A673 (cell line): Measurements from ENCODE around the gene EGFL6. TPM values are rescaled to one million over a fixed set of nuclear protein-coding genes. Genes with fewer than 3 reads are reported as not detected.

Experiments used
- BruUV-seq: library from RNA; stranded (reverse); fragments of 400-500 nt; replicated peaks from 2 replicates; lab custom pipeline; 2021; lab: Mats Ljungman, UMichigan
- CTCF ChIA-PET: fragments of 300-600 bp; sonication (Branson Sonifier 250); formaldehyde crosslinking; loops from one replicate; lab custom pipeline; 2022; ENCODE audit warnings: antibody characterized with exemption; lab: Charles Lee
- POLR2A ChIA-PET: fragments of 300-600 bp; sonication (Branson Sonifier 250); formaldehyde crosslinking; loops from one replicate; lab custom pipeline; 2022; ENCODE audit warnings: antibody characterized with exemption; ENCODE audit not compliant: low non-redundant PET; lab: Charles Lee
- DNase-seq: peaks from one replicate; pipeline ENCODE4 v3.0.0-alpha.2; 2015; ENCODE audit warnings: low spot score
- H3K27ac ChIP-seq: fragments of 200-600 bp; sonication (generic); 2 replicates; pipeline ENCODE4 v1.5.1; 2016; ENCODE audit warnings: mixed run types, low read depth, mild to moderate bottlenecking, mixed read lengths, antibody characterized with exemption, low read length; ENCODE audit not compliant: poor library complexity, severe bottlenecking
- H3K27me3 ChIP-seq: fragments of 200-600 bp; sonication (generic); replicated peaks from 2 replicates; pipeline ENCODE4 v1.6.1; 2017; ENCODE audit warnings: mixed run types, low read depth, mild to moderate bottlenecking, mixed read lengths, antibody characterized with exemption, low read length; ENCODE audit not compliant: insufficient read depth, poor library complexity
- H3K36me3 ChIP-seq: fragments of 200-600 bp; sonication (generic); 2 replicates; pipeline ENCODE4 v1.6.1; 2016; ENCODE audit warnings: mixed run types, mild to moderate bottlenecking, mixed read lengths, antibody characterized with exemption, low read length; ENCODE audit not compliant: insufficient read depth, poor library complexity, severe bottlenecking
- H3K4me1 ChIP-seq: fragments of 200-600 bp; sonication (generic); 2 replicates; pipeline ENCODE4 v1.6.1; 2017; ENCODE audit warnings: mixed run types, mild to moderate bottlenecking, mixed read lengths, antibody characterized with exemption, low read length; ENCODE audit not compliant: insufficient read depth, poor library complexity, severe bottlenecking
- H3K4me3 ChIP-seq: fragments of 200-600 bp; sonication (generic); 2 replicates; pipeline ENCODE4 v1.5.1; 2016; ENCODE audit warnings: low read depth, mixed run types, mild to moderate bottlenecking, mixed read lengths, low read length; ENCODE audit not compliant: poor library complexity, severe bottlenecking
- H3K9me3 ChIP-seq: fragments of 200-600 bp; sonication (generic); 2 replicates; pipeline ENCODE4 v1.6.1; 2016; ENCODE audit warnings: mixed run types, low read depth, mild to moderate bottlenecking, mixed read lengths, antibody characterized with exemption, low read length; ENCODE audit not compliant: poor library complexity, severe bottlenecking
- EZH2 ChIP-seq: fragments of 200-600 bp; sonication (generic); IDR thresholded peaks from 2 replicates; pipeline ENCODE4 v1.6.1; 2017; ENCODE audit warnings: borderline replicate concordance, low read depth, mild to moderate bottlenecking, mixed read lengths, antibody characterized with exemption, low read length; ENCODE audit not compliant: poor library complexity, severe bottlenecking
- intact Hi-C: fragments of 100-400 bp; cut with micrococcal nuclease; formaldehyde crosslinking; loops from one replicate; pipeline ENCODE4 v1.10.0; 2022; ENCODE audit not compliant: unreplicated experiment
- total RNA-seq: library from RNA; stranded (reverse); gene quantifications from 2 replicates; pipeline ENCODE4 v1.2.3, GENCODE V29; 2021
- TF ChIP-seq, protein P1 (sequence below): fragments of 300-800, 200-600 bp; sonication (generic); conservative IDR thresholded peaks from 2 replicates; pipeline ENCODE4 v1.5.1; 2017; ENCODE audit warnings: low read depth, mild to moderate bottlenecking, antibody characterized with exemption, low read length, moderate library complexity, mixed read lengths

EGFL6 gene
- total RNA-seq, 1 experiment from 2014 or later: not detected

DNA sequence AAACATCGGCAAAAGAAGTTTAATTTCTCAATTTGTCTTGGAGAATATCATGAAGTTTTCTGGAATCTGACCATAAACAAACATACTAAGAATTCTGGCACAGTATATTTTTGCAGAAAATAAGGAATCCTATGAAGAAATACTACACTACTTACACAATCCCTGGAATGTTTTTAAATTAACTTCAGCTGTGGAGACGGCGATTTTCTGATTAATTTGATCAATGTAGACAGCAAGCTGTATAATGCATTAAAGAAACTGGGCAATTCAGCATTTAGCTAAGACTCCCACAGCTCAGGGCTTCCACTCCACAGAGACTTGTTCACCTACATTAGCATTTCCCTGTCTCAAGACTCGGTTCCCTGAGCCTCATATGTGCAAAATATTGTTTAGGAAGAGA lies 12.2 kb downstream of the EGFL6 start:
- DNase-seq: no peak
- no peak overlapping the region for H3K4me3 ChIP-seq
- no peaks in the 10 kb centered on the region for H3K36me3 ChIP-seq
- intact Hi-C loops: no loop called here
- H3K27ac ChIP-seq: no peak overlapping the region
- no peaks in the 10 kb centered on the region for H3K4me1 ChIP-seq
- ChIA-PET CTCF (no interaction called here), POLR2A (no interaction called here)
- H3K9me3 ChIP-seq: no peaks in the 10 kb centered on the region
- no peaks in the 10 kb centered on the region for H3K27me3 ChIP-seq
- no peak for TF ChIP-seq EZH2
- BruUV-seq: no TSS peak

DNA sequence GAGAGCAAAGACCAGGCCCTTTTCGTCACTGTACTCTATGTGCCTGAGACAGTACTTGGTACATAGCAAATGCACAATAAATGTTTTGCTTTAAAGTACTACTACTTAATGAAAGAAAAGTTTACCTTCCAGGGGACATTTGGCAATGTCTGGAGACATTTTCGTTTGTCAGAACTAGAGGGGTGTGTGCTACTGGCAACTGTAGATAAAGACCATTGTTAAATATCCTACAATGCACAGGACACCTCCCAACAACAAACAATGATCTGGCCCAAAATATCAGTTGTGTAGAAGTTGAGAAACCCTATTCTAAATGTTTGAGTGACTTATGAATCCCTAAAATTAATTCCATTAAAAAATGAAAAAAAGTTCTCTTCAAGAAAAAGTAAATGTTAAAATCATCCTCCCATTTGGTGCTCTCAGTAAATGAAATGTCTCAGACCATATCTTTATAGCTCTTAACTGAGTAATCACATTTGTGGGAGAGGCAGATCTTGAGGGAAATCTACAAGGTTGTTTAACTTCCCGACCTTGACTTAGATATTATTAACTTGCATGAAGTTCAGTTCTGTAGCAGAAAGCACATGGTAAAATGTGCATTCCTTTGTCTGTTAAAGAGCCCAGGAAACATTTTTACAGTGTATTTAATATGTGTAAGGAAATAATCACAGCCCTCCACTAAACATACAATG lies 18.5 kb downstream of the EGFL6 start:
- peaks cover 5% of the 10 kb centered on the region for H3K27me3 ChIP-seq
- TF ChIP-seq, protein P1, sequence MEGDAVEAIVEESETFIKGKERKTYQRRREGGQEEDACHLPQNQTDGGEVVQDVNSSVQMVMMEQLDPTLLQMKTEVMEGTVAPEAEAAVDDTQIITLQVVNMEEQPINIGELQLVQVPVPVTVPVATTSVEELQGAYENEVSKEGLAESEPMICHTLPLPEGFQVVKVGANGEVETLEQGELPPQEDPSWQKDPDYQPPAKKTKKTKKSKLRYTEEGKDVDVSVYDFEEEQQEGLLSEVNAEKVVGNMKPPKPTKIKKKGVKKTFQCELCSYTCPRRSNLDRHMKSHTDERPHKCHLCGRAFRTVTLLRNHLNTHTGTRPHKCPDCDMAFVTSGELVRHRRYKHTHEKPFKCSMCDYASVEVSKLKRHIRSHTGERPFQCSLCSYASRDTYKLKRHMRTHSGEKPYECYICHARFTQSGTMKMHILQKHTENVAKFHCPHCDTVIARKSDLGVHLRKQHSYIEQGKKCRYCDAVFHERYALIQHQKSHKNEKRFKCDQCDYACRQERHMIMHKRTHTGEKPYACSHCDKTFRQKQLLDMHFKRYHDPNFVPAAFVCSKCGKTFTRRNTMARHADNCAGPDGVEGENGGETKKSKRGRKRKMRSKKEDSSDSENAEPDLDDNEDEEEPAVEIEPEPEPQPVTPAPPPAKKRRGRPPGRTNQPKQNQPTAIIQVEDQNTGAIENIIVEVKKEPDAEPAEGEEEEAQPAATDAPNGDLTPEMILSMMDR: no peak
- no peak for TF ChIP-seq EZH2
- H3K36me3 ChIP-seq: no peaks in the 10 kb centered on the region
- H3K27ac ChIP-seq: no peak overlapping the region
- no peak for DNase-seq
- BruUV-seq: no TSS peak
- intact Hi-C loops: no loop called here
- no peak overlapping the region for H3K4me3 ChIP-seq
- ChIA-PET POLR2A (no interaction called here), CTCF (no interaction called here)
- H3K4me1 ChIP-seq: no peaks in the 10 kb centered on the region
- H3K9me3 ChIP-seq: no peaks in the 10 kb centered on the region

DNA sequence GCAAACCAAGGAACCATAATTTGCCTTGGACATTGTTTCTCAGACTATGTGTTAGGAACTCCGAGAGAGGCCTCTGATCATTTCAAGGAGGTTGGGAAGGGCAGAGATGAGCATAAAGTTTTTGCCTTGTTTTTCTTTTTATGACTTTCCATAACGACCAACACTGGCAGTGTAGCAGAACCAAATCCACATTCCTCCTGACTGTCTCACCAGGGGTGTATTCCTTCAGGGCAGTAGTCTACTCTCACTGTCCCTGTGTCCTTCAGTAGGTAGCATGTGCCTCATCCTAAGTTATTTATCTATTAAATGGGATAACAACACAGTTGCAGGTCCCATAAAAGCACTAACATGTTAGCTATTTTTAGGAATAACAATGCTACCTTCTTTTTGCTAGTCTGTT lies 20.8 kb downstream of the EGFL6 start:
- BruUV-seq: no TSS peak
- no peak for DNase-seq
- TF ChIP-seq EZH2: no peak
- TF ChIP-seq, protein P1: no peak
- no peaks in the 10 kb centered on the region for H3K36me3 ChIP-seq
- H3K27me3 ChIP-seq: peaks cover 8% of the 10 kb centered on the region
- intact Hi-C loops: no loop called here
- ChIA-PET CTCF (no interaction called here), POLR2A (no interaction called here)
- no peak overlapping the region for H3K27ac ChIP-seq
- no peak overlapping the region for H3K4me3 ChIP-seq
- no peaks in the 10 kb centered on the region for H3K9me3 ChIP-seq
- no peaks in the 10 kb centered on the region for H3K4me1 ChIP-seq

DNA sequence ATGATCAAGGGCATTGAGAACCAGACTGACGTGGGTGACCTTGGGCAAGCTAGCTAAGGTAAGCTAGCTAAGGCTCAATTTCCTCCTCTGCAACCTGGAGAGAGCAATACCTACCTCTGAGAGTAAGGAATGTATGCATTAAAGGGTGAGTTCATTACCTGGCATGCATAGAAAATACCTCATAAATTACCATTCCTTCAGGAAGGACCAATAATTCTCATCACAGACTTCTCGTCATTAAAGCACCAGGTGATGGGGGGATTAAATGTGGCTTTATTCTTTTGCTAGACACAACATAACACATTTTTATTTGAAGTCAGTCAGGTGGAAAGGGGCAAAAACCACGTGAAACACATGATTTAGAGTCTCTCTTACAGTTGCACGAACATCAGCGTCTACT lies 21.5 kb downstream of the EGFL6 start:
- intact Hi-C loops: no loop called here
- ChIA-PET CTCF (no interaction called here), POLR2A (no interaction called here)
- DNase-seq: no peak
- no peak for TF ChIP-seq EZH2
- TF ChIP-seq, protein P1: no peak
- Histone ChIP-seq H3K36me3 (no peaks in the 10 kb centered on the region), H3K4me3 (no peak overlapping the region), H3K4me1 (no peaks in the 10 kb centered on the region), H3K9me3 (no peaks in the 10 kb centered on the region), H3K27me3 (peaks cover 9% of the 10 kb centered on the region), H3K27ac (no peak overlapping the region)
- no TSS peak for BruUV-seq
